Ramos (cell line): ENCODE data around the gene NUDC.
"Not testable (repeated sequence)": the region's sequence is repeated elsewhere in the genome, so short reads cannot be mapped to it uniquely, and the experiment has no call there.

ENCODE experiments used
- in situ Hi-C: fragments of 300-500 bp; cut with MboI; formaldehyde crosslinking; loops from one replicate; pipeline ENCODE4 v1.14.3; 2022; ENCODE audit warnings: low sequenced_read_pairs; ENCODE audit not compliant: unreplicated experiment

NUDC gene

DNA sequence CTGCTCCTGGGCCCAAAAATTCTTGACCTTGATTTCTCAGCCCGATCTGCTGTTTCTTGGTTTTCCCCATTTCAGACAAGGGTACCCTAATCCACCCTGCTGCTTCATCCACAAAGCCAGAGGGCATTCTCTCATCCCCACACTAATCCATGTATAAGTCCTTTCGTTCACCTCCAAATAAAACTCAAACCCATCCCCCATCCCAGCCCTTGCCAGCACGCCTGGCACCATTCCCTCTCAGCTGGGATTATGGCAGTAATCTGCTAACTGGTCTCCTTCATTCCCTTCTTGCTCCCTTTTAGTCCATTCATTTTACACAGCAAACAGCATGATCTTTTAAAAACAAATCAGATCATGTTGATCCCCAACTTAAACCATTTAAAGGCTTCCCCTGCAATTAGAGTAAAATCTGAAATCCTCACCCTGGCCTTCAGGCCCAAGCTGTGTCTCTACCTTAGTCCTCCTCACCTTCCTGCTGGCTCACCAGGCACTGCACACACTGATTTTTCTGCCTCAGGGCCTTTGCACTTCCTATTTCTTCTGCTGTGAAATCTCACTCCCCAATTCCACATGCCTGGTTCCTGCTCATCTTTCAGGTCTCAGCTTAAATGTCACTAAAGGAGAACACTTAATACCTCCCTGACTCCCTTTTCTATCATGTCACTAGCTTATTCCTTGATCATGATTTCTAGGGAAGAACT, 59.8 kb downstream of the NUDC start:
- in situ Hi-C loops: no loop called here

GRCh38 chr1:26983863-26984262, 62.3 kb downstream of the NUDC start:
- in situ Hi-C loops: no loop called here

GRCh38 chr1:26984291-26984690, 62.7 kb downstream of the NUDC start:
- in situ Hi-C loops: no loop called here

- in situ Hi-C loops: no loop called here
Measured at GRCh38 chr1:26986658-26987057, 65.1 kb downstream of the NUDC start.

DNA sequence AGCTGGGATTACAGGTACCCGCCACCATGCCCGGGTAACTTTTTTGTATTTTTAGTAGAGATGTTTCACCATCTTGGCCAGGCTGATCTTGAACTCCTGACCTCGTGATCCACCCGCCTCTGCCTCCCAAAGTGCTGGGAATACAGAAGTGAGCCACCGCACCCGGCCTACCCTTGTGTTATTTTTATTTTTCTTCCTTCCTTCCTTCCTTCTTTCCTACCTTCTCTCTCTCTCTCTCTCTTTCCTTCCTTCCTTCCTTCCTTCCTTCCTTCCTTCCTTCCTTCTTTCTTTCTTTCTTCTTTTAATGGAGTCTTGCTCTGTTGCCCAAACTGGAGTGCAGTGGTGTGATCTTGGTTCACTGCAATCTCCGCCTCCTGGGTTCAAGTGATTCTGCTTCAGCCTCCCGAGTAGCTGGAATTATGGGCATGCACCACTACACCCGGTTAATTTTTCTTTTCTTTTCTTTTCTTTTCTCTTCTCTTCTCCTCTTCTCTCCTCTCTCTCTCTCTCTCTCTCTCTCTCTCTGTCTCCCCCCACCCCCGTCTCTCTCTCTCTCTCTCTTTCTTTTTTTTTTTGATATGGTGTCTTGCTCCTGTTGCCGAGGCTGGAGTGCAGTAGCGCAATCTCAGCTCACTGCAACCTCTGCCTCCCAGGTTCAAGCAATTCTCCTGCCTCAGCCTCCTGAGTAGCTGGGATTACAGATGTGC, 68.0 kb downstream of the NUDC start:
- in situ Hi-C loops: not testable (repeated sequence)

- in situ Hi-C loops: no loop called here
Measured at GRCh38 chr1:26991310-26992116, 70.0 kb downstream of the NUDC start.

GRCh38 chr1:26993237-26994019, 71.9 kb downstream of the NUDC start, which contains the start of gene TRNP1:
Gene TRNP1 (plus strand): TSS chr1:26993692. CDS start chr1:26993787, 95 bp downstream.
- in situ Hi-C loops: no loop called here

GRCh38 chr1:26994020-26994786, 72.7 kb downstream of the NUDC start:
- in situ Hi-C loops: no loop called here

DNA sequence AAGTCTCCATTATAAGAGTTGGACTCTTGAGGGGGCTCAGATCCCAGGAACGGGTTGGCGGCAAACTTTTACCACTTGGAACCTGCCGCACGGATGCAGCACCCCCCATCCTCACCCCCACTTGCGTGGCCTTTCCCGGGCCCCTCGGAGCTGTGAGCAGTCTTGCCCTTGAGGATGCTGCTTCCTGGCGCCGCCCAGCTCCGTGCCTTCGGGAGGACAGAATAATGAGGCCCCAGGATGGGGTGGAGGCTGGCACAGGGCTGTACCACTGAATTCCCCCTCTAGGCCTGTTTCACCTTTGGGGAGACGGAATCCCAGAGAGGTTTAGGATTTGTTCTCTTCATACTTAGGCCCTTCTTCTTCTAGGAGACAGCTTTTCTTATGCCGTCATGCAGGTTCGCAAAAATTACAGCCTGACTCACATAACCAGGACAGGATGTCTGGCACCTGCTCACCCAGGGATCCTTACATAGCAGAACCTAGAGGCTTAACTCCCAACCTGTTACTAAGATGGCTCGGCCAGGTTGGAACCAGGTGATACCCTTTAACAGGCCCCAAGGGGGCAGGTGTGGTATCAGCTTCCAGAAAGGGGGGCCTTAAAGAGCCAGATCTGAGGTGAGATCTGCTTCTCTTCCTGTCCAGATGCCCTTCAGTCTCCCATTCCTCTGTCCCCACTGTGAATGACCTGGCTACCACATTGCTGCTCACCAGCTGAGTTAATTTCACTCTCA, 73.4 kb downstream of the NUDC start:
- in situ Hi-C loops: no loop called here

GRCh38 chr1:26996024-26996423, 74.5 kb downstream of the NUDC start:
- in situ Hi-C loops: no loop called here
